Prostate gland (tissue), 2 donors: Measurements from ENCODE around the gene GDPD5. TPM values are rescaled to one million over a fixed set of nuclear protein-coding genes. Genes with fewer than 3 reads are reported as not detected.
A peak's percentile ranks its signal among the peaks of the same experiment; 100 is the strongest.

Experiments used
- DNase-seq: peaks from one replicate; pipeline ENCODE4 v3.0.0-alpha.2; 2019; ENCODE audit warnings: low spot score
- H3K27ac ChIP-seq, 2 donors: fragments of 200-600 bp; sonication (generic); 2 replicates each; pipeline ENCODE4 v1.5.1; 2017 to 2019
- H3K27me3 ChIP-seq: fragments of 200-600 bp; sonication (generic); replicated peaks from 2 replicates; pipeline ENCODE4 v1.5.1; 2019; ENCODE audit not compliant: insufficient read depth
- H3K36me3 ChIP-seq, 2 donors: fragments of 200-600 bp; sonication (generic); 1 replicate in 1 of 2; 2 replicates in 1 of 2; pipeline versions ENCODE4 v1.5.1 to v1.8.1; 2017 to 2019
- H3K4me1 ChIP-seq: fragments of 200-600 bp; sonication (generic); replicated peaks from 2 replicates; pipeline ENCODE4 v1.5.1; 2019
- H3K4me3 ChIP-seq, 2 donors: fragments of 200-600 bp; sonication (generic); 2 replicates each; pipeline ENCODE4 v1.5.1; 2017 to 2019
- H3K9me3 ChIP-seq: fragments of 200-600 bp; sonication (generic); 2 replicates; pipeline ENCODE4 v1.5.1; 2017
- CTCF ChIP-seq, 4 experiments: fragments of 200-600 bp in 2 of 4; fragments of 450-650 bp in 2 of 4; sonication (generic) in 2 of 4; IDR thresholded peaks; 1 replicate in 3 of 4; 2 replicates in 1 of 4; pipeline ENCODE4 v1.5.1; 2016 to 2019; ENCODE audit warnings: antibody characterized with exemption in 4 of 4, mild to moderate bottlenecking in 2 of 4, moderate library complexity in 2 of 4
- POLR2A ChIP-seq: fragments of 450-650 bp; IDR thresholded peaks from one replicate; pipeline ENCODE4 v1.6.1; 2016; ENCODE audit warnings: antibody characterized with exemption, mild to moderate bottlenecking
- POLR2AphosphoS5 ChIP-seq: sonication (generic); formaldehyde crosslinking; IDR thresholded peaks from one replicate; pipeline ENCODE4 v1.6.1; 2017; ENCODE audit warnings: antibody characterized with exemption
- WGBS: methylation state at CpG from one replicate; pipeline ENCODE4 v1.1.5; 2018; 5-methylcytosine and 5-hydroxymethylcytosine counted together
- intact Hi-C: fragments of 100-400 bp; cut with DNase I; formaldehyde crosslinking; loops from one replicate; pipeline ENCODE4 v1.14.2; 2022
- total RNA-seq, 2 donors: library from RNA; depleted of rRNA; stranded (reverse); fragments of >200 nt; gene quantifications; one replicate each; pipeline ENCODE4 v1.1.0, GENCODE V29; 2016

GDPD5 gene
- total RNA-seq, 2 donors from 2014 or later, result 1.7 to 14.6 TPM

- Histone ChIP-seq H3K27ac (no peak overlapping the region), H3K36me3 (no peaks in the 10 kb centered on the region), H3K27me3 (no peaks in the 10 kb centered on the region), H3K9me3 (no peaks in the 10 kb centered on the region), H3K4me3 (no peak overlapping the region), H3K4me1 (no peaks in the 10 kb centered on the region)
- 29% methylated on average over 7 of the region's 7 CpGs for WGBS
- peak; percentile 34 for DNase-seq
- TF ChIP-seq POLR2AphosphoS5, result no peak
- no peak for TF ChIP-seq POLR2A
- TF ChIP-seq CTCF (IDR thresholded peaks at IDR 0.05), result no peak
- intact Hi-C loops, result no loop called here
Measured at GRCh38 chr11:75441804-75442132, 84.0 kb downstream of the GDPD5 start.

- Histone ChIP-seq H3K27me3 (no peaks in the 10 kb centered on the region), H3K9me3 (no peaks in the 10 kb centered on the region), H3K4me1 (no peaks in the 10 kb centered on the region), H3K36me3 (no peaks in the 10 kb centered on the region), H3K4me3 (no peak overlapping the region), H3K27ac (no peak overlapping the region)
- no peak for DNase-seq
- intact Hi-C loops, result no loop called here
- WGBS, result 52% methylated on average over 21 of the region's 27 CpGs
- no peak for TF ChIP-seq POLR2A
- no peak for TF ChIP-seq CTCF (IDR thresholded peaks at IDR 0.05)
- TF ChIP-seq POLR2AphosphoS5, result no peak
Measured at GRCh38 chr11:75440960-75441803, 84.6 kb downstream of the GDPD5 start.

- 86% methylated on average over 11 of the region's 13 CpGs for WGBS
- H3K4me3 ChIP-seq, result no peak overlapping the region
- no peak for DNase-seq
- no peaks in the 10 kb centered on the region for H3K9me3 ChIP-seq
- intact Hi-C loops, result no loop called here
- H3K27ac ChIP-seq, result no peak overlapping the region
- no peaks in the 10 kb centered on the region for H3K4me1 ChIP-seq
- H3K27me3 ChIP-seq, result no peaks in the 10 kb centered on the region
- TF ChIP-seq POLR2A, result no peak
- no peak for TF ChIP-seq POLR2AphosphoS5
- H3K36me3 ChIP-seq, result no peaks in the 10 kb centered on the region
Measured at GRCh38 chr11:75439495-75440120, 86.1 kb downstream of the GDPD5 start.

GRCh38 chr11:75439026-75439425 lies 86.7 kb downstream of the GDPD5 start:
- DNase-seq, result no peak
- Histone ChIP-seq H3K4me1 (no peaks in the 10 kb centered on the region), H3K9me3 (no peaks in the 10 kb centered on the region), H3K27ac (no peak overlapping the region), H3K36me3 (no peaks in the 10 kb centered on the region), H3K27me3 (no peaks in the 10 kb centered on the region), H3K4me3 (no peak overlapping the region)
- 69% methylated on average over 14 of the region's 14 CpGs for WGBS
- intact Hi-C loops, result no loop called here
- no peak for TF ChIP-seq CTCF (IDR thresholded peaks at IDR 0.05)
- no peak for TF ChIP-seq POLR2A
- TF ChIP-seq POLR2AphosphoS5, result no peak

GRCh38 chr11:75437966-75438659 lies 87.6 kb downstream of the GDPD5 start:
- no peak for DNase-seq
- H3K4me3 ChIP-seq, result no peak overlapping the region
- no peaks in the 10 kb centered on the region for H3K9me3 ChIP-seq
- peaks cover 1% of the 10 kb centered on the region for H3K27me3 ChIP-seq
- intact Hi-C loops, result no loop called here
- H3K4me1 ChIP-seq, result no peaks in the 10 kb centered on the region
- no peak for TF ChIP-seq POLR2A
- no peak for TF ChIP-seq POLR2AphosphoS5
- no peak for TF ChIP-seq CTCF (IDR thresholded peaks at IDR 0.05)
- WGBS, result 91% methylated on average over 13 of the region's 13 CpGs
- H3K27ac ChIP-seq, result no peak overlapping the region
- H3K36me3 ChIP-seq, result no peaks in the 10 kb centered on the region
